Embryonic facial prominence (tissue), 1 donor: Measurements from ENCODE around the gene SLC9A9.

Experiments used
- DNase-seq: peaks from one replicate; pipeline ENCODE4 v3.0.0-alpha.2; 2016; ENCODE audit errors: extremely low spot score

The SLC9A9 gene

GRCh38 chr3:143648708-143649107, 199.6 kb downstream of the SLC9A9 start:
- no peak for DNase-seq

- DNase-seq = no peak
These were observed 200.1 kb downstream of the SLC9A9 start for GRCh38 chr3:143648218-143648617.

- peak; percentile 56 for DNase-seq
These were observed 203.7 kb downstream of the SLC9A9 start for GRCh38 chr3:143644370-143645089.

GRCh38 chr3:143643905-143644304, 204.4 kb downstream of the SLC9A9 start:
- DNase-seq = no peak

- DNase-seq = no peak
These were observed 207.5 kb downstream of the SLC9A9 start for GRCh38 chr3:143640774-143641173.

GRCh38 chr3:143637133-143637532, 211.1 kb downstream of the SLC9A9 start:
- DNase-seq = no peak

- DNase-seq = no peak
These were observed 213.3 kb downstream of the SLC9A9 start for GRCh38 chr3:143634991-143635390.

- DNase-seq = no peak
These were observed 213.8 kb downstream of the SLC9A9 start for GRCh38 chr3:143634427-143634826.

GRCh38 chr3:143633816-143634215, 214.5 kb downstream of the SLC9A9 start:
- no peak for DNase-seq

- no peak for DNase-seq
These were observed 218.5 kb downstream of the SLC9A9 start for GRCh38 chr3:143629726-143630125.

- no peak for DNase-seq
These were observed 219.3 kb downstream of the SLC9A9 start for GRCh38 chr3:143628971-143629370.

GRCh38 chr3:143627336-143627735, 220.9 kb downstream of the SLC9A9 start:
- no peak for DNase-seq

GRCh38 chr3:143619231-143619630, 229.0 kb downstream of the SLC9A9 start:
- no peak for DNase-seq

- DNase-seq = no peak
These were observed 231.2 kb downstream of the SLC9A9 start for GRCh38 chr3:143617050-143617449.

GRCh38 chr3:143613226-143613625, 235.0 kb downstream of the SLC9A9 start:
- no peak for DNase-seq

- DNase-seq = no peak
These were observed 235.7 kb downstream of the SLC9A9 start for GRCh38 chr3:143612541-143612940.

GRCh38 chr3:143608966-143609365, 239.3 kb downstream of the SLC9A9 start:
- no peak for DNase-seq

GRCh38 chr3:143605233-143605950, 242.9 kb downstream of the SLC9A9 start:
- no peak for DNase-seq

- DNase-seq = no peak
These were observed 243.7 kb downstream of the SLC9A9 start for GRCh38 chr3:143604402-143605185.

GRCh38 chr3:143603774-143604173, 244.5 kb downstream of the SLC9A9 start:
- DNase-seq = no peak

- no peak for DNase-seq
These were observed 246.4 kb downstream of the SLC9A9 start for GRCh38 chr3:143601723-143602484.
